Keratinocyte (primary cell): ENCODE results near the gene CDC42SE1. TPM values are rescaled to one million over a fixed set of nuclear protein-coding genes. Genes with fewer than 3 reads are reported as not detected.

ENCODE experiments used
- DNase-seq: peaks from one replicate; pipeline ENCODE4 v3.0.0-alpha.2; 2011; ENCODE audit warnings: low read depth, missing footprints, low spot score
- FAIRE-seq: peaks from 2 replicates; lab custom pipeline; 2011; peaks lifted over from hg19 to GRCh38; lab: Jason Lieb, UNC
- H2AFZ ChIP-seq: 2 replicates; pipeline ENCODE4 v1.6.0; 2012; ENCODE audit warnings: low read length, control low read depth, inconsistent platforms; ENCODE audit not compliant: control insufficient read depth
- H3K27ac ChIP-seq: 2 replicates; pipeline ENCODE4 v1.5.1; 2011; ENCODE audit warnings: low read length; ENCODE audit not compliant: control insufficient read depth, insufficient read depth
- H3K27me3 ChIP-seq: 3 replicates; pipeline ENCODE4 v1.6.0; 2011; ENCODE audit warnings: low read length; ENCODE audit not compliant: control insufficient read depth, insufficient read depth; ENCODE audit errors: extremely low read depth
- H3K36me3 ChIP-seq, 2 experiments: 2 replicates in 1 of 2; 3 replicates in 1 of 2; pipeline ENCODE4 v1.5.1; 2011; ENCODE audit warnings: low read length in 2 of 2, mild to moderate bottlenecking in 1 of 2; ENCODE audit not compliant: control insufficient read depth in 2 of 2, insufficient read depth in 2 of 2; ENCODE audit errors: extremely low read depth in 1 of 2
- H3K4me1 ChIP-seq: 3 replicates; pipeline ENCODE4 v1.5.1; 2011; ENCODE audit warnings: low read length; ENCODE audit not compliant: control insufficient read depth, insufficient read depth; ENCODE audit errors: extremely low read depth
- H3K4me2 ChIP-seq: 3 replicates; pipeline ENCODE4 v1.6.0; 2011; ENCODE audit warnings: low read depth, low read length; ENCODE audit not compliant: control insufficient read depth, insufficient read depth; ENCODE audit errors: extremely low read depth
- H3K4me3 ChIP-seq, 3 experiments: fragments of 200-600 bp in 1 of 3; sonication (generic) in 1 of 3; 2 replicates in 2 of 3; 3 replicates in 1 of 3; pipeline ENCODE4 v1.5.1; 2011 to 2016; ENCODE audit warnings: low read length in 3 of 3, mild to moderate bottlenecking in 3 of 3, control low read depth in 2 of 3, inconsistent platforms in 1 of 3, low read depth in 1 of 3, mixed read lengths in 1 of 3, mixed run types in 1 of 3, moderate library complexity in 1 of 3; ENCODE audit not compliant: control insufficient read depth in 2 of 3, insufficient read depth in 2 of 3; ENCODE audit errors: extremely low read depth in 1 of 3
- H3K79me2 ChIP-seq: 2 replicates; pipeline ENCODE4 v1.6.0; 2012; ENCODE audit warnings: low read length; ENCODE audit not compliant: control insufficient read depth, insufficient read depth
- H3K9ac ChIP-seq: 3 replicates; pipeline ENCODE4 v1.6.0; 2011; ENCODE audit warnings: low read length; ENCODE audit not compliant: control insufficient read depth, insufficient read depth; ENCODE audit errors: extremely low read depth
- H3K9me1 ChIP-seq: 3 replicates; pipeline ENCODE4 v1.6.0; 2011; ENCODE audit warnings: low read length; ENCODE audit not compliant: control insufficient read depth, insufficient read depth; ENCODE audit errors: extremely low read depth
- H3K9me3 ChIP-seq: 2 replicates; pipeline ENCODE4 v1.5.1; 2012; ENCODE audit warnings: low read depth, low read length; ENCODE audit not compliant: control insufficient read depth
- H4K20me1 ChIP-seq: 3 replicates; pipeline ENCODE4 v1.6.0; 2011; ENCODE audit warnings: low read length; ENCODE audit not compliant: control insufficient read depth, insufficient read depth; ENCODE audit errors: extremely low read depth
- EZH2 ChIP-seq: IDR thresholded peaks from one replicate; pipeline ENCODE4 v1.6.1; 2012; ENCODE audit warnings: inconsistent platforms, mild to moderate bottlenecking, low read length, moderate library complexity
- dilution Hi-C: fragments of 300-500 bp; cut with MboI; formaldehyde crosslinking; loops from one replicate; pipeline ENCODE4 v1.7.0; 2020; ENCODE audit warnings: low sequenced_read_pairs; ENCODE audit not compliant: extremely low pct_ligation_motif_present
- polyA plus RNA-seq, 5 experiments: library from polyadenylated mRNA; depleted of rRNA in 3 of 5; stranded (reverse) in 3 of 5; stranded (forward) in 1 of 5; unstranded in 1 of 5; fragments of >200 nt; gene quantifications; 1 replicate in 1 of 5; 2 replicates in 3 of 5; 3 replicates in 1 of 5; pipeline versions ENCODE4 v1.2.1 to v1.2.3, GENCODE V29; 2011 to 2012; ENCODE audit warnings: missing spikeins in 2 of 5, low read depth in 1 of 5, low replicate concordance in 1 of 5
- TF ChIP-seq, protein P1 (sequence below), 3 experiments: IDR thresholded peaks in 1 of 3; conservative IDR thresholded peaks in 1 of 3; optimal IDR thresholded peaks in 1 of 3; 2 replicates in 2 of 3; 3 replicates in 1 of 3; pipeline versions ENCODE3 to v1.5.1; 2011; ENCODE audit warnings: low read length in 3 of 3, mild to moderate bottlenecking in 3 of 3, moderate library complexity in 2 of 3, control low read depth in 1 of 3, inconsistent platforms in 1 of 3; ENCODE audit not compliant: insufficient read depth in 2 of 3; ENCODE audit errors: extremely low read depth in 1 of 3

CDC42SE1 gene
- polyA plus RNA-seq, 1 donor (not counting 4 experiments of a cell fraction or from before 2014, with no cell fraction given), result 138 TPM

DNA sequence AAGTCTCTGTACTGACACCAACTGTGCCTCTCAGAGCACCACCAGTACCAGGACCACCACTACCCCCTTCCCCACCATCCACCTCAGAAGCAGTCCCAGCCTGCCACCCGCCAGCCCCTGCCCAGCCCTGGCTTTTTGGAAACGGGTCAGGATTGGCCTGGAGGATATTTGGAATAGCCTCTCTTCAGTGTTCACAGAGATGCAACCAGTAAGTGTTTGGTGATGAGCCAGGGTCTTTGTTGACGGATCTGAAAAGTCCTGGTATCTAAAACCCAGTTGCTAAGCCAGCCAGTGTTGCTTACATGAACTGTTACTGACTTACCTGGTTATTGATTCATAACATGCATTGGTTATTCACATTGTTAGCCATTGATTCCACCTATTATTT, 10.8 kb downstream of the CDC42SE1 start:
- Histone ChIP-seq H3K79me2 (no peaks in the 10 kb centered on the region), H3K4me1 (peaks cover 14% of the 10 kb centered on the region), H3K4me3 (peak overlapping the region; percentile 48 to 84 (median 79)), H3K36me3 (peaks cover 16 to 23% of the 10 kb centered on the region in 2 experiments), H2AFZ (peak overlapping the region; percentile 91), H4K20me1 (peaks cover 2% of the 10 kb centered on the region), H3K9ac (peak overlapping the region; percentile 70), H3K27ac (no peak overlapping the region), H3K4me2 (peak overlapping the region; percentile 98), H3K27me3 (no peaks in the 10 kb centered on the region), H3K9me3 (no peaks in the 10 kb centered on the region), H3K9me1 (no peaks in the 10 kb centered on the region)
- dilution Hi-C loops, result no loop called here
- FAIRE-seq, result no peak
- no peak for DNase-seq
- TF ChIP-seq, protein P1, sequence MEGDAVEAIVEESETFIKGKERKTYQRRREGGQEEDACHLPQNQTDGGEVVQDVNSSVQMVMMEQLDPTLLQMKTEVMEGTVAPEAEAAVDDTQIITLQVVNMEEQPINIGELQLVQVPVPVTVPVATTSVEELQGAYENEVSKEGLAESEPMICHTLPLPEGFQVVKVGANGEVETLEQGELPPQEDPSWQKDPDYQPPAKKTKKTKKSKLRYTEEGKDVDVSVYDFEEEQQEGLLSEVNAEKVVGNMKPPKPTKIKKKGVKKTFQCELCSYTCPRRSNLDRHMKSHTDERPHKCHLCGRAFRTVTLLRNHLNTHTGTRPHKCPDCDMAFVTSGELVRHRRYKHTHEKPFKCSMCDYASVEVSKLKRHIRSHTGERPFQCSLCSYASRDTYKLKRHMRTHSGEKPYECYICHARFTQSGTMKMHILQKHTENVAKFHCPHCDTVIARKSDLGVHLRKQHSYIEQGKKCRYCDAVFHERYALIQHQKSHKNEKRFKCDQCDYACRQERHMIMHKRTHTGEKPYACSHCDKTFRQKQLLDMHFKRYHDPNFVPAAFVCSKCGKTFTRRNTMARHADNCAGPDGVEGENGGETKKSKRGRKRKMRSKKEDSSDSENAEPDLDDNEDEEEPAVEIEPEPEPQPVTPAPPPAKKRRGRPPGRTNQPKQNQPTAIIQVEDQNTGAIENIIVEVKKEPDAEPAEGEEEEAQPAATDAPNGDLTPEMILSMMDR (optimal IDR thresholded peaks at IDR 0.05 in 1 of 3, IDR thresholded peaks at IDR 0.05 in 1 of 3, conservative IDR thresholded peaks at IDR 0.05 in 1 of 3; ENCODE audit: extremely low read depth in 1 of 3, insufficient read depth in 2 of 3, low read length in 3 of 3), result no peak
- TF ChIP-seq EZH2, result no peak

DNA sequence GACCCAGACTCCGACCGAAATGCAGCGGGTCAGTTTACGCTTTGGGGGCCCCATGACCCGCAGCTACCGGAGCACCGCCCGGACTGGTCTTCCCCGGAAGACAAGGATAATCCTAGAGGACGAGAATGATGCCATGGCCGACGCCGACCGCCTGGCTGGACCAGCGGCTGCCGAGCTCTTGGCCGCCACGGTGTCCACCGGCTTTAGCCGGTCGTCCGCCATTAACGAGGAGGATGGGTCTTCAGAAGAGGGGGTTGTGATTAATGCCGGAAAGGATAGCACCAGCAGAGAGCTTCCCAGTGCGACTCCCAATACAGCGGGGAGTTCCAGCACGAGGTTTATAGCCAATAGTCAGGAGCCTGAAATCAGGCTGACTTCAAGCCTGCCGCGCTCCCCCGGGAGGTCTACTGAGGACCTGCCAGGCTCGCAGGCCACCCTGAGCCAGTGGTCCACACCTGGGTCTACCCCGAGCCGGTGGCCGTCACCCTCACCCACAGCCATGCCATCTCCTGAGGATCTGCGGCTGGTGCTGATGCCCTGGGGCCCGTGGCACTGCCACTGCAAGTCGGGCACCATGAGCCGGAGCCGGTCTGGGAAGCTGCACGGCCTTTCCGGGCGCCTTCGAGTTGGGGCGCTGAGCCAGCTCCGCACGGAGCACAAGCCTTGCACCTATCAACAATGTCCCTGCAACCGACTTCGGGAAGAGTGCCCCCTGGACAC, 11.3 kb downstream of the CDC42SE1 start:
- no peaks in the 10 kb centered on the region for H3K9me3 ChIP-seq
- H3K9me1 ChIP-seq, result no peaks in the 10 kb centered on the region
- no peak for TF ChIP-seq EZH2
- TF ChIP-seq, protein P1 (optimal IDR thresholded peaks at IDR 0.05 in 1 of 3, IDR thresholded peaks at IDR 0.05 in 1 of 3, conservative IDR thresholded peaks at IDR 0.05 in 1 of 3; ENCODE audit: extremely low read depth in 1 of 3, insufficient read depth in 2 of 3, low read length in 3 of 3), result peak; percentile 33 to 72 (median 56)
- peak overlapping the region; percentile 98 for H3K4me2 ChIP-seq
- H3K4me3 ChIP-seq, result peak overlapping the region; percentile 48 to 84 (median 79)
- peaks cover 2% of the 10 kb centered on the region for H4K20me1 ChIP-seq
- DNase-seq, result no peak
- no peaks in the 10 kb centered on the region for H3K27me3 ChIP-seq
- no peaks in the 10 kb centered on the region for H3K79me2 ChIP-seq
- H2AFZ ChIP-seq, result peak overlapping the region; percentile 91
- H3K4me1 ChIP-seq, result peaks cover 14% of the 10 kb centered on the region
- H3K27ac ChIP-seq, result peak overlapping the region; percentile 51
- H3K9ac ChIP-seq, result peak overlapping the region; percentile 70
- dilution Hi-C loops, result no loop called here
- H3K36me3 ChIP-seq, result peaks cover 15 to 17% of the 10 kb centered on the region in 2 experiments
- FAIRE-seq, result no peak
